H9 (cell line): ENCODE data around the gene KLK10. TPM values are rescaled to one million over a fixed set of nuclear protein-coding genes. Genes with fewer than 3 reads are reported as not detected.

Experiments
- DNase-seq: peaks from one replicate; pipeline ENCODE4 v3.0.0-alpha.2; 2017
- H2AFZ ChIP-seq: one replicate; pipeline ENCODE4 v1.6.1; 2013; ENCODE audit warnings: mild to moderate bottlenecking, low read length, control low read depth, moderate library complexity
- H2AK5ac ChIP-seq: 2 replicates; pipeline ENCODE4 v1.6.1; 2013; ENCODE audit warnings: low read length, control low read depth, mixed read lengths; ENCODE audit not compliant: insufficient read length
- H2BK120ac ChIP-seq: one replicate; pipeline ENCODE4 v1.6.1; 2013; ENCODE audit warnings: low read depth, mild to moderate bottlenecking, low read length, control low read depth, inconsistent platforms; ENCODE audit not compliant: poor library complexity, severe bottlenecking
- H2BK12ac ChIP-seq: 2 replicates; pipeline ENCODE4 v1.6.1; 2013; ENCODE audit warnings: low read length, control low read depth, mixed read lengths, low read depth; ENCODE audit not compliant: insufficient read length
- H2BK15ac ChIP-seq: 2 replicates; pipeline ENCODE4 v1.6.1; 2013; ENCODE audit warnings: low read depth, low read length, control low read depth
- H2BK20ac ChIP-seq: one replicate; pipeline ENCODE4 v1.6.1; 2013; ENCODE audit warnings: low read depth, mild to moderate bottlenecking, low read length, control low read depth, inconsistent platforms; ENCODE audit not compliant: poor library complexity, severe bottlenecking
- H2BK5ac ChIP-seq: 2 replicates; pipeline ENCODE4 v1.6.1; 2013; ENCODE audit warnings: low read length, control low read depth, mixed read lengths; ENCODE audit not compliant: insufficient read length
- H3K14ac ChIP-seq: 2 replicates; pipeline ENCODE4 v1.6.1; 2013; ENCODE audit warnings: low read length, control low read depth; ENCODE audit not compliant: insufficient read depth
- H3K18ac ChIP-seq: 2 replicates; pipeline ENCODE4 v1.6.1; 2013; ENCODE audit warnings: low read depth, mild to moderate bottlenecking, mixed read lengths, low read length, control low read depth; ENCODE audit not compliant: insufficient read length
- H3K23ac ChIP-seq: 2 replicates; pipeline ENCODE4 v1.6.1; 2013; ENCODE audit warnings: low read length, control low read depth, mixed read lengths, low read depth; ENCODE audit not compliant: insufficient read length
- H3K23me2 ChIP-seq: 2 replicates; pipeline ENCODE4 v1.6.1; 2013; ENCODE audit warnings: low read depth, mild to moderate bottlenecking, mixed read lengths, low read length, control low read depth; ENCODE audit not compliant: insufficient read length, poor library complexity, severe bottlenecking
- H3K27ac ChIP-seq: 2 replicates; pipeline ENCODE4 v1.5.1; 2013; ENCODE audit warnings: low read length, control low read depth, mixed read lengths, low read depth; ENCODE audit not compliant: insufficient read length
- H3K27me3 ChIP-seq: 2 replicates; pipeline ENCODE4 v1.6.1; 2013; ENCODE audit warnings: low read length, control low read depth, inconsistent platforms; ENCODE audit not compliant: insufficient read depth
- H3K4ac ChIP-seq: 2 replicates; pipeline ENCODE4 v1.6.1; 2013; ENCODE audit warnings: low read depth, mild to moderate bottlenecking, control low read depth, inconsistent platforms, low read length, moderate library complexity
- H3K4me1 ChIP-seq: 2 replicates; pipeline ENCODE4 v1.6.1; 2013; ENCODE audit warnings: low read length, control low read depth, inconsistent platforms; ENCODE audit not compliant: insufficient read depth
- H3K4me2 ChIP-seq: 2 replicates; pipeline ENCODE4 v1.6.1; 2013; ENCODE audit warnings: low read length, control low read depth, mixed read lengths; ENCODE audit not compliant: insufficient read length, insufficient read depth
- H3K56ac ChIP-seq: 2 replicates; pipeline ENCODE4 v1.6.1; 2013; ENCODE audit warnings: low read depth, mild to moderate bottlenecking, mixed read lengths, low read length, control low read depth; ENCODE audit not compliant: insufficient read length
- H3K79me1 ChIP-seq: 2 replicates; pipeline ENCODE4 v1.6.1; 2013; ENCODE audit warnings: low read depth, mild to moderate bottlenecking, moderate library complexity, low read length, control low read depth, inconsistent platforms; ENCODE audit not compliant: insufficient read depth, poor library complexity, severe bottlenecking
- H3K79me2 ChIP-seq: 2 replicates; pipeline ENCODE4 v1.6.1; 2013; ENCODE audit warnings: low read length, control low read depth, inconsistent platforms; ENCODE audit not compliant: insufficient read depth
- H3K9ac ChIP-seq: 2 replicates; pipeline ENCODE4 v1.6.1; 2013; ENCODE audit warnings: low read length, control low read depth, mixed read lengths; ENCODE audit not compliant: insufficient read length; ENCODE audit errors: extremely low read depth
- H3K9me3 ChIP-seq: one replicate; pipeline ENCODE4 v1.6.1; 2013; ENCODE audit warnings: low read depth, low read length, inconsistent platforms; ENCODE audit not compliant: control insufficient read depth
- H3T11ph ChIP-seq: one replicate; pipeline ENCODE4 v1.6.1; 2013; ENCODE audit warnings: mild to moderate bottlenecking, low read length, control low read depth, inconsistent platforms
- H4K20me1 ChIP-seq: one replicate; pipeline ENCODE4 v1.6.1; 2013; ENCODE audit not compliant: control insufficient read depth, insufficient read length, insufficient read depth
- H4K5ac ChIP-seq: 2 replicates; pipeline ENCODE4 v1.6.1; 2013; ENCODE audit warnings: low read depth, mild to moderate bottlenecking, mixed read lengths, low read length, control low read depth; ENCODE audit not compliant: insufficient read length
- H4K8ac ChIP-seq: replicated peaks from 2 replicates; pipeline ENCODE4 v1.6.1; 2013; ENCODE audit warnings: low read length, control low read depth, mixed read lengths, low read depth; ENCODE audit not compliant: insufficient read length
- H4K91ac ChIP-seq: 2 replicates; pipeline ENCODE4 v1.6.1; 2013; ENCODE audit warnings: low read depth, mild to moderate bottlenecking, moderate library complexity, mixed read lengths, low read length, control low read depth; ENCODE audit not compliant: insufficient read length
- H3K27ac Mint-ChIP-seq, 3 experiments: 2 replicates in 2 of 3; 3 replicates in 1 of 3; pipeline ENCODE4 v1.8.0; 2020 to 2021; ENCODE audit warnings: mixed read lengths in 3 of 3, mild to moderate bottlenecking in 1 of 3, moderate library complexity in 1 of 3
- H3K27me3 Mint-ChIP-seq: 2 replicates; pipeline ENCODE4 v1.8.0; 2021; ENCODE audit warnings: low read depth, mild to moderate bottlenecking, moderate library complexity, mixed read lengths
- H3K36me3 Mint-ChIP-seq, 3 experiments: 2 replicates in 2 of 3; 3 replicates in 1 of 3; pipeline ENCODE4 v1.8.0; 2020 to 2021; ENCODE audit warnings: low read depth in 3 of 3, mixed read lengths in 3 of 3; ENCODE audit not compliant: insufficient read depth in 1 of 3
- H3K4me1 Mint-ChIP-seq, 2 experiments: 2 replicates each; pipeline ENCODE4 v1.8.0; 2020; ENCODE audit warnings: mixed read lengths in 2 of 2
- H3K4me3 Mint-ChIP-seq, 2 experiments: 2 replicates in 1 of 2; 3 replicates in 1 of 2; pipeline ENCODE4 v1.8.0; 2020 to 2021; ENCODE audit warnings: mild to moderate bottlenecking in 2 of 2, mixed read lengths in 2 of 2, moderate library complexity in 1 of 2
- H3K9me3 Mint-ChIP-seq, 2 experiments: 2 replicates in 1 of 2; 3 replicates in 1 of 2; pipeline ENCODE4 v1.8.0; 2020; ENCODE audit warnings: mild to moderate bottlenecking in 2 of 2, mixed read lengths in 2 of 2, moderate library complexity in 1 of 2
- WGBS: extraction: QIAGEN DNeasy Blood & Tissue Kit; methylation state at CpG from one replicate; pipeline ENCODE4 v1.1.7; 2013; ENCODE audit warnings: missing lambda C conversion rate, low lambda C conversion rate, mixed read lengths; ENCODE audit not compliant: insufficient read length; ENCODE audit errors: extremely low coverage; 5-methylcytosine and 5-hydroxymethylcytosine counted together
- total RNA-seq: library from RNA; stranded (reverse); gene quantifications from 2 replicates; pipeline ENCODE4 v1.2.1, GENCODE V29; 2021
- TF ChIP-seq, protein P1 (sequence below): fragments of 200-600 bp; sonication (generic); conservative IDR thresholded peaks from 3 replicates; pipeline ENCODE4 v1.8.0; 2021; ENCODE audit warnings: antibody characterized with exemption, mild to moderate bottlenecking

KLK10 gene
- total RNA-seq, 1 experiment from 2014 or later = 1.3 TPM

GRCh38 chr19:51006406-51006805 lies 13.1 kb downstream of the KLK10 start:
- Histone ChIP-seq H2AFZ (no peak overlapping the region), H3K18ac (no peak overlapping the region), H3K79me1 (no peaks in the 10 kb centered on the region), H3K4ac (no peak overlapping the region), H2BK20ac (no peak overlapping the region), H3K4me1 (0 out of 2 replicates have a peak, but pooled peaks cover 4% of the 10 kb centered on the region), H3K56ac (no peak overlapping the region), H4K91ac (no peak overlapping the region), H4K20me1 (no peaks in the 10 kb centered on the region), H3K23me2 (peaks cover 8% of the 10 kb centered on the region), H4K5ac (no peak overlapping the region), H3K27ac (no peak overlapping the region), H3K23ac (no peak overlapping the region), H2BK15ac (no peak overlapping the region), H3K14ac (no peak overlapping the region), H3K9me3 (no peaks in the 10 kb centered on the region), H2AK5ac (no peak overlapping the region), H4K8ac (no peak overlapping the region), H2BK5ac (no peak overlapping the region), H3T11ph (no peak overlapping the region), H2BK12ac (no peak overlapping the region), H3K27me3 (no peaks in the 10 kb centered on the region), H2BK120ac (no peak overlapping the region), H3K79me2 (no peaks in the 10 kb centered on the region), H3K9ac (no peak overlapping the region), H3K4me2 (no peak overlapping the region)
- H3K9me3 Mint-ChIP-seq = no peaks in the 10 kb centered on the region
- WGBS = no CpG with 5 or more reads among the region's 8 CpGs
- no peak overlapping the region for H3K27ac Mint-ChIP-seq
- H3K27me3 Mint-ChIP-seq = peaks cover 51% of the 10 kb centered on the region
- H3K4me1 Mint-ChIP-seq = peaks cover 15 to 20% of the 10 kb centered on the region in 2 experiments
- no peaks in the 10 kb centered on the region for H3K36me3 Mint-ChIP-seq
- TF ChIP-seq, protein P1, sequence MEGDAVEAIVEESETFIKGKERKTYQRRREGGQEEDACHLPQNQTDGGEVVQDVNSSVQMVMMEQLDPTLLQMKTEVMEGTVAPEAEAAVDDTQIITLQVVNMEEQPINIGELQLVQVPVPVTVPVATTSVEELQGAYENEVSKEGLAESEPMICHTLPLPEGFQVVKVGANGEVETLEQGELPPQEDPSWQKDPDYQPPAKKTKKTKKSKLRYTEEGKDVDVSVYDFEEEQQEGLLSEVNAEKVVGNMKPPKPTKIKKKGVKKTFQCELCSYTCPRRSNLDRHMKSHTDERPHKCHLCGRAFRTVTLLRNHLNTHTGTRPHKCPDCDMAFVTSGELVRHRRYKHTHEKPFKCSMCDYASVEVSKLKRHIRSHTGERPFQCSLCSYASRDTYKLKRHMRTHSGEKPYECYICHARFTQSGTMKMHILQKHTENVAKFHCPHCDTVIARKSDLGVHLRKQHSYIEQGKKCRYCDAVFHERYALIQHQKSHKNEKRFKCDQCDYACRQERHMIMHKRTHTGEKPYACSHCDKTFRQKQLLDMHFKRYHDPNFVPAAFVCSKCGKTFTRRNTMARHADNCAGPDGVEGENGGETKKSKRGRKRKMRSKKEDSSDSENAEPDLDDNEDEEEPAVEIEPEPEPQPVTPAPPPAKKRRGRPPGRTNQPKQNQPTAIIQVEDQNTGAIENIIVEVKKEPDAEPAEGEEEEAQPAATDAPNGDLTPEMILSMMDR = no peak
- DNase-seq = no peak
- no peak overlapping the region for H3K4me3 Mint-ChIP-seq
